HepG2 (cell line): Measurements from ENCODE around the gene HPGD. TPM values are rescaled to one million over a fixed set of nuclear protein-coding genes. Genes with fewer than 3 reads are reported as not detected.

Experiments used
- ATAC-seq: fragments of 200-7000 bp; cut with Tn5 transposase; 3 replicates; pipeline ENCODE4 v1.9.1; 2020; ENCODE audit warnings: mild to moderate bottlenecking, moderate library complexity
- BruUV-seq: library from RNA; stranded (reverse); fragments of 400-500 nt; replicated peaks from 2 replicates; lab custom pipeline; 2021; lab: Mats Ljungman, UMichigan
- CTCF ChIA-PET: fragments of 300-600 bp; formaldehyde crosslinking; extraction: SDS; loops from one replicate; lab custom pipeline; 2021; ENCODE audit warnings: low total read pairs, inconsistent platforms, low intra/inter-chr PET ratio; lab: Yijun Ruan, JAX
- POLR2A ChIA-PET: fragments of 350-600 bp; sonication (Branson Sonifier 250); formaldehyde crosslinking; loops from one replicate; lab custom pipeline; 2020; ENCODE audit warnings: antibody characterized with exemption, inconsistent platforms; lab: Yijun Ruan, JAX
- DNase-seq: peaks from one replicate; pipeline ENCODE4 v3.0.0-alpha.2; 2015; ENCODE audit warnings: low spot score
- FAIRE-seq: peaks from 3 replicates; lab custom pipeline; 2011; peaks lifted over from hg19 to GRCh38; lab: Jason Lieb, UNC
- H2AFZ ChIP-seq: one replicate; pipeline ENCODE4 v1.6.1; 2011; ENCODE audit warnings: low read length, inconsistent platforms
- H3K27ac ChIP-seq: fragments of 300-600 bp; 3 replicates; pipeline ENCODE4 v1.8.0; 2011; ENCODE audit warnings: mixed run types, mild to moderate bottlenecking, mixed read lengths, low read length, inconsistent platforms; ENCODE audit not compliant: insufficient read depth; ENCODE audit errors: extremely low read length
- H3K27me3 ChIP-seq, 2 experiments: fragments of 200-600 bp in 1 of 2; 2 replicates in 1 of 2; 3 replicates in 1 of 2; pipeline versions ENCODE4 v1.6.0 to v1.8.0; 2011; ENCODE audit warnings: low read length in 2 of 2, mild to moderate bottlenecking in 2 of 2, moderate library complexity in 2 of 2, inconsistent platforms in 1 of 2; ENCODE audit not compliant: insufficient read depth in 2 of 2, control insufficient read depth in 1 of 2
- H3K36me3 ChIP-seq, 2 experiments: fragments of 200-600 bp in 1 of 2; replicated peaks in 1 of 2; 2 replicates in 1 of 2; 3 replicates in 1 of 2; pipeline versions ENCODE4 v1.5.1 to v1.8.0; 2011; ENCODE audit warnings: low read length in 2 of 2, inconsistent platforms in 1 of 2; ENCODE audit not compliant: insufficient read depth in 2 of 2, control insufficient read depth in 1 of 2
- H3K4me1 ChIP-seq: 2 replicates; pipeline ENCODE4 v1.5.1; 2012; ENCODE audit warnings: low read length, inconsistent platforms; ENCODE audit not compliant: insufficient read depth
- H3K4me2 ChIP-seq: 2 replicates; pipeline ENCODE4 v1.6.0; 2011; ENCODE audit warnings: low read depth, low read length, inconsistent platforms
- H3K4me3 ChIP-seq, 3 experiments: fragments of 200-600 bp in 1 of 3; sonication (generic), shearing (Covaris generic) in 1 of 3; replicated peaks in 1 of 3; 2 replicates each; pipeline ENCODE4 v1.5.1; 2011 to 2016; ENCODE audit warnings: low read length in 3 of 3, inconsistent platforms in 2 of 3, low read depth in 2 of 3, mild to moderate bottlenecking in 2 of 3, control low read depth in 1 of 3, mixed read lengths in 1 of 3; ENCODE audit not compliant: insufficient read depth in 1 of 3
- H3K79me2 ChIP-seq: one replicate; pipeline ENCODE4 v1.6.1; 2011; ENCODE audit warnings: low read length, inconsistent platforms; ENCODE audit not compliant: insufficient read depth
- H3K9ac ChIP-seq: 2 replicates; pipeline ENCODE4 v1.6.0; 2011; ENCODE audit warnings: mild to moderate bottlenecking, low read depth, low read length, inconsistent platforms; ENCODE audit not compliant: insufficient read depth
- H3K9me3 ChIP-seq: 2 replicates; pipeline ENCODE4 v1.5.1; 2012; ENCODE audit warnings: mild to moderate bottlenecking, low read length
- H4K20me1 ChIP-seq: 2 replicates; pipeline ENCODE4 v1.6.0; 2011; ENCODE audit warnings: inconsistent platforms, mild to moderate bottlenecking, low read length, moderate library complexity; ENCODE audit not compliant: insufficient read depth
- ATAD3A ChIP-seq: sonication (generic); formaldehyde crosslinking; IDR thresholded peaks from 2 replicates; pipeline ENCODE4 v1.4.0; 2020; ENCODE audit warnings: missing genetic modification reagents
- ATF1 ChIP-seq: IDR thresholded peaks from 2 replicates; pipeline ENCODE4 v1.6.1; 2016; ENCODE audit warnings: mild to moderate bottlenecking, control low read depth
- CCAR2 ChIP-seq: fragments of 200-400 bp; formaldehyde crosslinking; optimal IDR thresholded peaks from 2 replicates; pipeline ENCODE3; 2018; ENCODE audit warnings: low read depth, mild to moderate bottlenecking, low read length, moderate library complexity
- HHEX ChIP-seq: IDR thresholded peaks from 2 replicates; pipeline ENCODE4 v1.6.1; 2016; ENCODE audit warnings: control low read depth
- KDM6A ChIP-seq: IDR thresholded peaks from 2 replicates; pipeline ENCODE4 v1.6.1; 2016; ENCODE audit warnings: low read depth
- NFE2L1 ChIP-seq: sonication (generic); formaldehyde crosslinking; IDR thresholded peaks from 2 replicates; pipeline ENCODE4 v1.4.0; 2020; ENCODE audit warnings: missing genetic modification reagents, mild to moderate bottlenecking, borderline replicate concordance
- PHB2 ChIP-seq: fragments of 450-650 bp; IDR thresholded peaks from 2 replicates; pipeline ENCODE4 v1.6.1; 2018; ENCODE audit not compliant: partially characterized antibody
- POLR2AphosphoS2 ChIP-seq: IDR thresholded peaks from 2 replicates; pipeline ENCODE4 v1.6.1; 2011; ENCODE audit warnings: low read depth, low read length, improper control_type of control experiment
- RNF219 ChIP-seq: sonication (generic); formaldehyde crosslinking; IDR thresholded peaks from 2 replicates; pipeline ENCODE4 v1.5.0; 2020; ENCODE audit warnings: mild to moderate bottlenecking, missing genetic modification reagents
- SPEN ChIP-seq: sonication (generic); formaldehyde crosslinking; IDR thresholded peaks from 2 replicates; pipeline ENCODE4 v1.5.1; 2020; ENCODE audit warnings: low read depth, mild to moderate bottlenecking, missing genetic modification reagents
- ZBTB7B ChIP-seq: sonication (generic); formaldehyde crosslinking; IDR thresholded peaks from 2 replicates; pipeline ENCODE4 v1.4.0; 2020; ENCODE audit warnings: missing genetic modification reagents
- ZNF143 ChIP-seq: sonication (generic); formaldehyde crosslinking; IDR thresholded peaks from 2 replicates; pipeline ENCODE4 v1.4.0; 2020; ENCODE audit warnings: missing genetic modification reagents
- ZNF704 ChIP-seq: sonication (generic); formaldehyde crosslinking; IDR thresholded peaks from 2 replicates; pipeline ENCODE4 v1.8.1; 2023; ENCODE audit warnings: mild to moderate bottlenecking, inconsistent platforms, moderate library complexity, missing genetic modification reagents, borderline replicate concordance
- ZNF710 ChIP-seq: sonication (generic); formaldehyde crosslinking; IDR thresholded peaks from 2 replicates; pipeline ENCODE4 v1.5.0; 2020; ENCODE audit warnings: mild to moderate bottlenecking, missing genetic modification reagents, borderline replicate concordance
- ZNF772 ChIP-seq: sonication (generic); formaldehyde crosslinking; IDR thresholded peaks from 2 replicates; pipeline ENCODE4 v1.5.0; 2020; ENCODE audit warnings: mild to moderate bottlenecking, missing genetic modification reagents
- WGBS: methylation state at CpG from one replicate; pipeline ENCODE4 v1.1.6; 2017; ENCODE audit warnings: low lambda C conversion rate; 5-methylcytosine and 5-hydroxymethylcytosine counted together
- in situ Hi-C: cut with HindIII; loops from 2 replicates; pipeline ENCODE4 v1.10.0; 2017; ENCODE audit warnings: low pct_unique_long_range_greater_than_20kb; ENCODE audit not compliant: extremely low pct_ligation_motif_present
- intact Hi-C: fragments of 100-400 bp; cut with micrococcal nuclease; formaldehyde crosslinking; loops from one replicate; pipeline ENCODE4 v1.10.0; 2022; ENCODE audit not compliant: unreplicated experiment
- polyA plus RNA-seq, 8 experiments: library from polyadenylated mRNA; depleted of rRNA in 3 of 8; stranded (reverse) in 7 of 8; unstranded in 1 of 8; fragments of >200 nt; fragmentation: Illumina TruSeq in 4 of 8; extraction: Trizol in 4 of 8; gene quantifications; 2 replicates each; pipeline versions ENCODE4 v1.2.1 to v1.2.3, GENCODE V29; 2011 to 2016; ENCODE audit warnings: low read depth in 4 of 8, missing spikeins in 1 of 8, mixed read lengths in 1 of 8; ENCODE audit not compliant: insufficient read depth in 1 of 8
- total RNA-seq, 5 experiments: library from RNA; depleted of rRNA; stranded (reverse); fragments of >200 nt; fragmentation: Illumina TruSeq; extraction: Trizol; gene quantifications; 2 replicates each; pipeline ENCODE4 v1.2.3, GENCODE V29; 2016; ENCODE audit warnings: low read depth in 1 of 5
- TF ChIP-seq, protein P1 (sequence below): sonication (generic); formaldehyde crosslinking; IDR thresholded peaks from 2 replicates; pipeline ENCODE4 v1.4.0; 2020; ENCODE audit warnings: missing genetic modification reagents
- TF ChIP-seq, protein P2 (sequence below): sonication (generic); formaldehyde crosslinking; IDR thresholded peaks from 2 replicates; pipeline ENCODE4 v1.8.1; 2022; ENCODE audit warnings: mild to moderate bottlenecking, missing genetic modification reagents

The HPGD gene
- total and polyA plus RNA-seq, 2 of the 13 experiments (the other 11 are each of a cell fraction or from before 2014, with no cell fraction given), result 0.13 to 0.24 TPM

- TF ChIP-seq ZNF710 (CRISPR knock-in tag) (no peak), RNF219 (no peak), CCAR2 (no peak), ATF1 (CRISPR knock-in tag) (no peak)
- TF ChIP-seq, protein P1, sequence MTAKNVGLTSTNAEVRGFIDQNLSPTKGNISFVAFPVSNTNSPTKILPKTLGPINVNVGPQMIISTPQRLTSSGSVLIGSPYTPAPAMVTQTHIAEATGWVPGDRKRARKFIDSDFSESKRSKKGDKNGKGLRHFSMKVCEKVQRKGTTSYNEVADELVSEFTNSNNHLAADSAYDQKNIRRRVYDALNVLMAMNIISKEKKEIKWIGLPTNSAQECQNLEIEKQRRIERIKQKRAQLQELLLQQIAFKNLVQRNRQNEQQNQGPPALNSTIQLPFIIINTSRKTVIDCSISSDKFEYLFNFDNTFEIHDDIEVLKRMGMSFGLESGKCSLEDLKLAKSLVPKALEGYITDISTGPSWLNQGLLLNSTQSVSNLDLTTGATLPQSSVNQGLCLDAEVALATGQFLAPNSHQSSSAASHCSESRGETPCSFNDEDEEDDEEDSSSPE, result no peak
Observed at GRCh38 chr4:174523025-174523693, 871 bp upstream of the HPGD start (continued).

DNA sequence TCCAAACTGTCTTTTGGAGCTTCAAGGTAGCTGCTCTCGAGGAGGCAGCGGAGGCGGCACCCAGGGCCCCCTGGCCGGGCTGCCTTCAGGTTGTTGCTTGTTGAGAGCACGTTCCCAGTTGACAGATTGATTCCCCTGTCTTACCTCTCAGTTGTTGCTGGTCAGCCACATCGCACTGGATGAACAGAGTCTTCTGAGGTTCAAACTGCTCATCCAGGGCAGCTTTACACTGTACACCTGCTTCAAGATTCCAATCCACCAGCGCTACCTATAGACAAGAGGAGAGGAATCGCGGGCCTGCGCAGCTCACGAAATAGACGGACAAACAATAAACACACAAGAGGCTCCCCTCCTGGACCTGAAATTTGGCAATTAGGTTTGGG lies 497 bp downstream of the HPGD start:
- peak; percentile 65 for ATAC-seq
- no peak overlapping the region for H2AFZ ChIP-seq
- POLR2A ChIA-PET, result no interaction called here
- H4K20me1 ChIP-seq, result no peaks in the 10 kb centered on the region
- H3K4me3 ChIP-seq, result peak overlapping the region; percentile 36 to 52 (median 45); a peak in 5 of 6 replicates
- no peak overlapping the region for H3K9ac ChIP-seq
- no peak for DNase-seq
- no peaks in the 10 kb centered on the region for H3K36me3 ChIP-seq
- peaks cover 24% of the 10 kb centered on the region for H3K4me1 ChIP-seq
- H3K9me3 ChIP-seq, result no peaks in the 10 kb centered on the region
- H3K4me2 ChIP-seq, result peak overlapping the region; percentile 75
- in situ Hi-C loops, result no loop called here
- intact Hi-C loops, result no loop called here
- H3K27me3 ChIP-seq, result peaks cover 0 to 27% of the 10 kb centered on the region in 2 experiments; a peak in 3 of 5 replicates
- no TSS peak for BruUV-seq
- no peak for FAIRE-seq
- no peak overlapping the region for H3K27ac ChIP-seq
- CTCF ChIA-PET, result no interaction called here
- H3K79me2 ChIP-seq, result no peaks in the 10 kb centered on the region
- WGBS, result 19% methylated on average over 6 of the region's 12 CpGs
- no peak for TF ChIP-seq HHEX (CRISPR knock-in tag)
- TF ChIP-seq SPEN, result no peak
- TF ChIP-seq ZNF772 (CRISPR knock-in tag), result no peak
- no peak for TF ChIP-seq PHB2
- no peak for TF ChIP-seq ZNF704 (CRISPR knock-in tag)
- no peak for TF ChIP-seq NFE2L1 (CRISPR knock-in tag)
- TF ChIP-seq ATAD3A (CRISPR knock-in tag), result no peak
- TF ChIP-seq ZBTB7B, result no peak
- TF ChIP-seq, protein P2, sequence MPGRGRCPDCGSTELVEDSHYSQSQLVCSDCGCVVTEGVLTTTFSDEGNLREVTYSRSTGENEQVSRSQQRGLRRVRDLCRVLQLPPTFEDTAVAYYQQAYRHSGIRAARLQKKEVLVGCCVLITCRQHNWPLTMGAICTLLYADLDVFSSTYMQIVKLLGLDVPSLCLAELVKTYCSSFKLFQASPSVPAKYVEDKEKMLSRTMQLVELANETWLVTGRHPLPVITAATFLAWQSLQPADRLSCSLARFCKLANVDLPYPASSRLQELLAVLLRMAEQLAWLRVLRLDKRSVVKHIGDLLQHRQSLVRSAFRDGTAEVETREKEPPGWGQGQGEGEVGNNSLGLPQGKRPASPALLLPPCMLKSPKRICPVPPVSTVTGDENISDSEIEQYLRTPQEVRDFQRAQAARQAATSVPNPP (CRISPR knock-in tag), result no peak
- no peak for TF ChIP-seq ZNF143 (CRISPR knock-in tag)
- no peak for TF ChIP-seq POLR2AphosphoS2
- no peak for TF ChIP-seq KDM6A (CRISPR knock-in tag)
